HepG2 (cell line): Measurements from ENCODE around the gene PLBD2. TPM values are rescaled to one million over a fixed set of nuclear protein-coding genes. Genes with fewer than 3 reads are reported as not detected.

Experiments used
- KDM1A ChIP-seq: IDR thresholded peaks from 2 replicates; pipeline ENCODE4 v1.6.1; 2016; ENCODE audit warnings: missing compliant biosample characterization
- KLF15 ChIP-seq: sonication (generic); formaldehyde crosslinking; IDR thresholded peaks from 2 replicates; pipeline ENCODE4 v1.8.1; 2023; ENCODE audit warnings: borderline replicate concordance, mild to moderate bottlenecking, inconsistent platforms, missing genetic modification reagents, mixed read lengths
- MAZ ChIP-seq, 2 experiments: sonication (generic) in 1 of 2; formaldehyde crosslinking in 1 of 2; IDR thresholded peaks; 2 replicates each; pipeline versions ENCODE4 v1.5.0 to v1.6.1; 2012 to 2020; ENCODE audit warnings: low read depth in 2 of 2, mild to moderate bottlenecking in 2 of 2, borderline replicate concordance in 1 of 2, improper control_type of control experiment in 1 of 2, low read length in 1 of 2, missing genetic modification reagents in 1 of 2, moderate library complexity in 1 of 2
- PRPF4 ChIP-seq: fragments of 200-400 bp; formaldehyde crosslinking; IDR thresholded peaks from 2 replicates; pipeline ENCODE4 v1.6.1; 2016; ENCODE audit warnings: low read length, low read depth; ENCODE audit not compliant: poor library complexity, severe bottlenecking
- SNAPC2 ChIP-seq: sonication (generic); formaldehyde crosslinking; IDR thresholded peaks from 2 replicates; pipeline ENCODE4 v1.8.1; 2022; ENCODE audit warnings: mild to moderate bottlenecking, missing genetic modification reagents
- SRSF4 ChIP-seq: fragments of 200-400 bp; formaldehyde crosslinking; IDR thresholded peaks from one replicate; pipeline ENCODE4 v1.6.1; 2018; ENCODE audit warnings: mild to moderate bottlenecking, low read depth, low read length, moderate library complexity; ENCODE audit not compliant: poor library complexity, severe bottlenecking
- THAP7 ChIP-seq: sonication (generic); formaldehyde crosslinking; IDR thresholded peaks from 2 replicates; pipeline ENCODE4 v1.8.1; 2023; ENCODE audit warnings: mild to moderate bottlenecking, missing genetic modification reagents
- THAP8 ChIP-seq: sonication (generic); formaldehyde crosslinking; IDR thresholded peaks from 2 replicates; pipeline ENCODE4 v1.5.1; 2020; ENCODE audit warnings: missing genetic modification reagents, mild to moderate bottlenecking, borderline replicate concordance
- ZBTB34 ChIP-seq: sonication (generic); formaldehyde crosslinking; IDR thresholded peaks from 2 replicates; pipeline ENCODE4 v1.8.0; 2022; ENCODE audit warnings: mild to moderate bottlenecking, missing genetic modification reagents
- ZNF235 ChIP-seq: sonication (generic); formaldehyde crosslinking; IDR thresholded peaks from 2 replicates; pipeline ENCODE4 v1.8.1; 2023; ENCODE audit warnings: mild to moderate bottlenecking, missing genetic modification reagents, borderline replicate concordance
- ZNF326 ChIP-seq: sonication (generic); formaldehyde crosslinking; IDR thresholded peaks from 2 replicates; pipeline ENCODE4 v1.4.0; 2020; ENCODE audit warnings: missing genetic modification reagents, borderline replicate concordance
- ZNF674 ChIP-seq: sonication (generic); formaldehyde crosslinking; IDR thresholded peaks from 2 replicates; pipeline ENCODE4 v1.5.0; 2020; ENCODE audit warnings: low read depth, mild to moderate bottlenecking, missing genetic modification reagents
- ZXDC ChIP-seq: sonication (generic); formaldehyde crosslinking; IDR thresholded peaks from 2 replicates; pipeline ENCODE4 v1.5.0; 2020; ENCODE audit warnings: mild to moderate bottlenecking, missing genetic modification reagents
- polyA plus RNA-seq, 8 experiments: library from polyadenylated mRNA; depleted of rRNA in 3 of 8; stranded (reverse) in 7 of 8; unstranded in 1 of 8; fragments of >200 nt; fragmentation: Illumina TruSeq in 4 of 8; extraction: Trizol in 4 of 8; gene quantifications; 2 replicates each; pipeline versions ENCODE4 v1.2.1 to v1.2.3, GENCODE V29; 2011 to 2016; ENCODE audit warnings: low read depth in 4 of 8, missing spikeins in 1 of 8, mixed read lengths in 1 of 8; ENCODE audit not compliant: insufficient read depth in 1 of 8
- total RNA-seq, 5 experiments: library from RNA; depleted of rRNA; stranded (reverse); fragments of >200 nt; fragmentation: Illumina TruSeq; extraction: Trizol; gene quantifications; 2 replicates each; pipeline ENCODE4 v1.2.3, GENCODE V29; 2016; ENCODE audit warnings: low read depth in 1 of 5
- TF ChIP-seq, protein P1 (sequence below): sonication (generic); formaldehyde crosslinking; IDR thresholded peaks from 2 replicates; pipeline ENCODE4 v1.4.0; 2020; ENCODE audit warnings: mild to moderate bottlenecking, missing genetic modification reagents
- TF ChIP-seq, protein P2 (sequence below): sonication (generic); formaldehyde crosslinking; IDR thresholded peaks from 2 replicates; pipeline ENCODE4 v1.8.0; 2022; ENCODE audit warnings: missing genetic modification reagents, mild to moderate bottlenecking, inconsistent platforms, borderline replicate concordance
- TF ChIP-seq, protein P3 (sequence below): sonication (generic); formaldehyde crosslinking; IDR thresholded peaks from 2 replicates; pipeline ENCODE4 v1.8.0; 2022; ENCODE audit warnings: missing genetic modification reagents, low read depth, mild to moderate bottlenecking, borderline replicate concordance

PLBD2 gene
- total and polyA plus RNA-seq, 2 of the 13 experiments (the other 11 are each of a cell fraction or from before 2014, with no cell fraction given): 6.7 to 8.5 TPM

- TF ChIP-seq ZXDC: 0 out of 2 replicates have a peak, but pooled peaks have one; percentile 59
- no peak for TF ChIP-seq ZNF674
- TF ChIP-seq MAZ (IDR thresholded peaks at IDR 0.05; ENCODE audit: borderline replicate concordance, low read depth, low read length): peak; percentile 74
- TF ChIP-seq MAZ (CRISPR knock-in tag; IDR thresholded peaks at IDR 0.05; ENCODE audit: low read depth): peak; percentile 84
- no peak for TF ChIP-seq SNAPC2 (CRISPR knock-in tag)
- TF ChIP-seq PRPF4: no peak
- no peak for TF ChIP-seq ZNF326 (CRISPR knock-in tag)
- TF ChIP-seq, protein P1, sequence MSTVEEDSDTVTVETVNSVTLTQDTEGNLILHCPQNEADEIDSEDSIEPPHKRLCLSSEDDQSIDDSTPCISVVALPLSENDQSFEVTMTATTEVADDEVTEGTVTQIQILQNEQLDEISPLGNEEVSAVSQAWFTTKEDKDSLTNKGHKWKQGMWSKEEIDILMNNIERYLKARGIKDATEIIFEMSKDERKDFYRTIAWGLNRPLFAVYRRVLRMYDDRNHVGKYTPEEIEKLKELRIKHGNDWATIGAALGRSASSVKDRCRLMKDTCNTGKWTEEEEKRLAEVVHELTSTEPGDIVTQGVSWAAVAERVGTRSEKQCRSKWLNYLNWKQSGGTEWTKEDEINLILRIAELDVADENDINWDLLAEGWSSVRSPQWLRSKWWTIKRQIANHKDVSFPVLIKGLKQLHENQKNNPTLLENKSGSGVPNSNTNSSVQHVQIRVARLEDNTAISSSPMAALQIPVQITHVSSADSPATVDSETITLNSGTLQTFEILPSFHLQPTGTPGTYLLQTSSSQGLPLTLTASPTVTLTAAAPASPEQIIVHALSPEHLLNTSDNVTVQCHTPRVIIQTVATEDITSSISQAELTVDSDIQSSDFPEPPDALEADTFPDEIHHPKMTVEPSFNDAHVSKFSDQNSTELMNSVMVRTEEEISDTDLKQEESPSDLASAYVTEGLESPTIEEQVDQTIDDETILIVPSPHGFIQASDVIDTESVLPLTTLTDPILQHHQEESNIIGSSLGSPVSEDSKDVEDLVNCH: no peak
- TF ChIP-seq, protein P2, sequence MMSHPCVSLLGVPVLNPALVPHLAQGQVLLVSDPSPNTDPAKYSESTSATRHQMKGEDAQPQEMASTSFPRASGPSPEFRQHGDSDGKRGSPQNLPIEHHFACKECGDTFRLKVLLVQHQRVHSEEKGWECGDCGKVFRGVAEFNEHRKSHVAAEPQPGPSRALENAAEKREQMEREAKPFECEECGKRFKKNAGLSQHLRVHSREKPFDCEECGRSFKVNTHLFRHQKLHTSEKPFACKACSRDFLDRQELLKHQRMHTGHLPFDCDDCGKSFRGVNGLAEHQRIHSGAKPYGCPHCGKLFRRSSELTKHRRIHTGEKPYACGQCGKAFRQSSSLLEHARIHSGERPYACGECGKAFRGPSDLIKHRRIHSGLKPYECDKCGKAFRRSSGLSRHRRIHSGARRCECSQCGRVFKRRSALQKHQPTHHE (CRISPR knock-in tag): peak; percentile 61; the same call in 1 of the 2 replicates
- TF ChIP-seq, protein P3, sequence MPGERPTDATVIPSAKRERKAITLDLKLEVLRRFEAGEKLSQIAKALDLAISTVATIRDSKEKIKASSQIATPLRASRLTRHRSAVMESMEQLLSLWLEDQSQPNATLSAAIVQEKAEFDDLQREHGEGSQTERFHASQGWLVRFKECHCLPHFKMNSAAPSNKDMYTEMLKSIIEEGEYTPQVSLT (CRISPR knock-in tag): no peak
- no peak for TF ChIP-seq ZBTB34 (CRISPR knock-in tag)
- TF ChIP-seq KDM1A: no peak
- TF ChIP-seq SRSF4: no peak
- no peak for TF ChIP-seq THAP8 (CRISPR knock-in tag)
- no peak for TF ChIP-seq THAP7 (CRISPR knock-in tag)
- no peak for TF ChIP-seq ZNF235
- no peak for TF ChIP-seq KLF15
These were observed 23.4 kb upstream of the PLBD2 start, which contains the start of gene SLC8B1 (continued) for GRCh38 chr12:113334786-113335539.
